SU-DHL-6 (cell line): ENCODE data around the gene TXNRD2.

Experiments used
- H2AFZ ChIP-seq: fragments of 200-600 bp; sonication (generic); 2 replicates; pipeline ENCODE4 v1.6.1; 2014; ENCODE audit warnings: low read depth, mild to moderate bottlenecking, moderate library complexity, mixed read lengths, antibody characterized with exemption, low read length; ENCODE audit not compliant: severe bottlenecking
- H3F3A ChIP-seq: fragments of 200-600 bp; shearing (Covaris generic); 2 replicates; pipeline ENCODE4 v1.6.0; 2016; ENCODE audit warnings: antibody characterized with exemption, mild to moderate bottlenecking; ENCODE audit not compliant: insufficient read depth
- H3K27ac ChIP-seq: fragments of 200-600 bp; sonication (generic); 2 replicates; pipeline ENCODE4 v1.5.1; 2016; ENCODE audit warnings: low read depth, mild to moderate bottlenecking, low read length, moderate library complexity, mixed read lengths
- H3K27me3 ChIP-seq: fragments of 200-600 bp; sonication (generic), shearing (Covaris generic); 2 replicates; pipeline ENCODE4 v1.6.0; 2014; ENCODE audit warnings: mild to moderate bottlenecking, low read length
- H3K36me3 ChIP-seq: fragments of 200-600 bp; sonication (generic); 2 replicates; pipeline ENCODE4 v1.6.1; 2014; ENCODE audit warnings: mild to moderate bottlenecking, low read length, mixed read lengths
- H3K4me2 ChIP-seq: fragments of 300-600, 200-600 bp; shearing (Covaris generic), sonication (generic); 2 replicates; pipeline ENCODE4 v1.6.0; 2014; ENCODE audit warnings: low read length, low read depth, mild to moderate bottlenecking; ENCODE audit not compliant: poor library complexity, severe bottlenecking
- H3K4me3 ChIP-seq: fragments of 200-600 bp; sonication (generic); 2 replicates; pipeline ENCODE4 v1.5.1; 2014; ENCODE audit warnings: antibody characterized with exemption, low read length, mild to moderate bottlenecking, mixed read lengths; ENCODE audit not compliant: insufficient read depth, poor library complexity, severe bottlenecking
- H3K79me2 ChIP-seq: fragments of 200-600 bp; sonication (generic); 2 replicates; pipeline ENCODE4 v1.6.1; 2014; ENCODE audit warnings: mild to moderate bottlenecking, low read length, moderate library complexity; ENCODE audit not compliant: insufficient read depth
- H3K9ac ChIP-seq: fragments of 200-600 bp; sonication (generic); 2 replicates; pipeline ENCODE4 v1.7.0; 2014; ENCODE audit warnings: mild to moderate bottlenecking, low read length
- H3K9me2 ChIP-seq: fragments of 200-600 bp; sonication (generic); replicated peaks from 2 replicates; pipeline ENCODE4 v1.6.1; 2014; ENCODE audit warnings: low read length; ENCODE audit not compliant: insufficient read depth
- H3K9me3 ChIP-seq: fragments of 200-600 bp; sonication (generic); 2 replicates; pipeline ENCODE4 v1.6.1; 2014; ENCODE audit warnings: low read length, mixed read lengths; ENCODE audit not compliant: insufficient read depth
- H4K20me1 ChIP-seq: fragments of 200-600 bp; sonication (generic); 2 replicates; pipeline ENCODE4 v1.6.1; 2014; ENCODE audit warnings: low read depth, mild to moderate bottlenecking, antibody characterized with exemption, low read length, moderate library complexity, mixed read lengths
- CTCF ChIP-seq: fragments of 200-600 bp; sonication (generic); IDR thresholded peaks from one replicate; pipeline ENCODE4 v1.5.1; 2017; ENCODE audit warnings: antibody characterized with exemption, mild to moderate bottlenecking, low read length, moderate library complexity; ENCODE audit not compliant: insufficient read depth, poor library complexity, severe bottlenecking
- EZH2phosphoT487 ChIP-seq: fragments of 200-600 bp; sonication (generic), shearing (Covaris generic); conservative IDR thresholded peaks from 2 replicates; pipeline ENCODE4 v1.6.1; 2018; ENCODE audit warnings: mild to moderate bottlenecking, antibody characterized with exemption, low read length, moderate library complexity, mixed read lengths

The TXNRD2 gene

GRCh38 chr22:19879246-19879570 is 62.4 kb downstream of the TXNRD2 start:
- H3K9ac ChIP-seq: no peak overlapping the region
- no peak for TF ChIP-seq EZH2phosphoT487
- no peak for TF ChIP-seq CTCF
- H3K9me3 ChIP-seq: no peaks in the 10 kb centered on the region
- H3F3A ChIP-seq: no peaks in the 10 kb centered on the region
- no peaks in the 10 kb centered on the region for H3K27me3 ChIP-seq
- H3K4me3 ChIP-seq: no peak overlapping the region
- H3K4me2 ChIP-seq: no peak overlapping the region
- H3K9me2 ChIP-seq: no peaks in the 10 kb centered on the region
- no peaks in the 10 kb centered on the region for H3K79me2 ChIP-seq
- H2AFZ ChIP-seq: no peak overlapping the region
- H4K20me1 ChIP-seq: no peaks in the 10 kb centered on the region
- no peaks in the 10 kb centered on the region for H3K36me3 ChIP-seq
- no peak overlapping the region for H3K27ac ChIP-seq

- Histone ChIP-seq H3K9ac (no peak overlapping the region), H2AFZ (no peak overlapping the region)
Observed at GRCh38 chr22:19878461-19879245, 63.0 kb downstream of the TXNRD2 start.

GRCh38 chr22:19877626-19878339 is 63.8 kb downstream of the TXNRD2 start:
- H3K36me3 ChIP-seq: no peaks in the 10 kb centered on the region
- no peaks in the 10 kb centered on the region for H4K20me1 ChIP-seq
- H3K4me3 ChIP-seq: no peak overlapping the region
- H3K9ac ChIP-seq: no peak overlapping the region
- no peak overlapping the region for H2AFZ ChIP-seq
- no peaks in the 10 kb centered on the region for H3F3A ChIP-seq
- TF ChIP-seq CTCF (no peak), EZH2phosphoT487 (no peak)
- H3K4me2 ChIP-seq: no peak overlapping the region
- H3K27ac ChIP-seq: no peak overlapping the region
- H3K9me3 ChIP-seq: no peaks in the 10 kb centered on the region
- H3K27me3 ChIP-seq: no peaks in the 10 kb centered on the region
- H3K79me2 ChIP-seq: no peaks in the 10 kb centered on the region
- H3K9me2 ChIP-seq: no peaks in the 10 kb centered on the region

More at GRCh38 chr22:19878461-19879245, 63.0 kb downstream of the TXNRD2 start:
- H3K79me2 ChIP-seq: no peaks in the 10 kb centered on the region
- H3K27me3 ChIP-seq: no peaks in the 10 kb centered on the region
- H3K9me2 ChIP-seq: no peaks in the 10 kb centered on the region
- no peak for TF ChIP-seq EZH2phosphoT487
- no peak for TF ChIP-seq CTCF
- no peaks in the 10 kb centered on the region for H3K36me3 ChIP-seq
- no peaks in the 10 kb centered on the region for H3F3A ChIP-seq
- H3K9me3 ChIP-seq: no peaks in the 10 kb centered on the region
- H4K20me1 ChIP-seq: no peaks in the 10 kb centered on the region
- H3K27ac ChIP-seq: no peak overlapping the region
- H3K4me2 ChIP-seq: no peak overlapping the region
- no peak overlapping the region for H3K4me3 ChIP-seq
